ENCODE data around the gene TNFRSF1B.

GRCh38 chr1:12174924-12175810, 8.4 kb downstream of the TNFRSF1B start:
- no peak for TF ChIP-seq CTCF (conservative IDR thresholded peaks at IDR 0.05; ENCODE audit: low read depth in 2 of 2)
- no peak for TF ChIP-seq POLR2AphosphoS5 (IDR thresholded peaks at IDR 0.05; ENCODE audit: low read depth)
- TF ChIP-seq EZH2 (IDR thresholded peaks at IDR 0.05; ENCODE audit: low read depth, unreplicated experiment): no peak
- TF ChIP-seq EZH2phosphoT487 (IDR thresholded peaks at IDR 0.05; ENCODE audit: unreplicated experiment): no peak
- TF ChIP-seq ZNF331 (CRISPR knock-in tag; IDR thresholded peaks at IDR 0.05; ENCODE audit: low read depth): no peak
- TF ChIP-seq CREB1 (CRISPR knock-in tag; IDR thresholded peaks at IDR 0.05; ENCODE audit: low read depth): no peak
- TF ChIP-seq JUNB (IDR thresholded peaks at IDR 0.05; ENCODE audit: unreplicated experiment): no peak
- no peak for TF ChIP-seq REST (IDR thresholded peaks at IDR 0.05; ENCODE audit: unreplicated experiment)
- TF ChIP-seq, protein P1, sequence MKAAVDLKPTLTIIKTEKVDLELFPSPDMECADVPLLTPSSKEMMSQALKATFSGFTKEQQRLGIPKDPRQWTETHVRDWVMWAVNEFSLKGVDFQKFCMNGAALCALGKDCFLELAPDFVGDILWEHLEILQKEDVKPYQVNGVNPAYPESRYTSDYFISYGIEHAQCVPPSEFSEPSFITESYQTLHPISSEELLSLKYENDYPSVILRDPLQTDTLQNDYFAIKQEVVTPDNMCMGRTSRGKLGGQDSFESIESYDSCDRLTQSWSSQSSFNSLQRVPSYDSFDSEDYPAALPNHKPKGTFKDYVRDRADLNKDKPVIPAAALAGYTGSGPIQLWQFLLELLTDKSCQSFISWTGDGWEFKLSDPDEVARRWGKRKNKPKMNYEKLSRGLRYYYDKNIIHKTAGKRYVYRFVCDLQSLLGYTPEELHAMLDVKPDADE (IDR thresholded peaks at IDR 0.05): no peak
- no peak for TF ChIP-seq ZNF114 (CRISPR knock-in tag; IDR thresholded peaks at IDR 0.05)
- TF ChIP-seq STAT1 (IDR thresholded peaks at IDR 0.05; ENCODE audit: unreplicated experiment): no peak
- no peak for TF ChIP-seq NANOG (IDR thresholded peaks at IDR 0.05; ENCODE audit: borderline replicate concordance)

All from GM23338 (cell line).